Measurements from ENCODE around the gene SYT17.

Gene SYT17

GRCh38 chr16:19139436-19140091 is 28.5 kb upstream of the SYT17 start:
- no peak for DNase-seq

DNA sequence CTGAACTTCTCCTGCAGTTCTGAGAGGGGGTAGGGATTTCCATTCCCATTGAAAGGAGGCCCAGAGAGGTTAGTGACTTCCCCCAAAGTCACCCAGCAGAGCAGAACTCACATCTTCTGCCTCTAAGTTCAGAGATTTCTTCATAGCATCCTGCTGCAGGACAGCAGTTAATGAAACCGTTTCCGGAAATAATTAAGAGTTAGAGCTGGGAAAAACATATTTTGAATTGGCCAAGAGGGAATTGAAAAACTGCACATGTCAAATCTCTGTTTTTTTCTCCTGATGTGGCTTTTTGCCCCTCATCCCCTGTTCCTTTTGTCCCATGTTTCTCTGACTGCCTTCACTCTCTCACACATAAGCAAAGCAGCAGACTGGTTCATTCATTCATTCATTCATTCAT is 27.6 kb upstream of the SYT17 start:
- DNase-seq: no peak

- no peak for DNase-seq
These were observed 25.0 kb upstream of the SYT17 start for GRCh38 chr16:19142939-19143598.

GRCh38 chr16:19143599-19143956 is 24.5 kb upstream of the SYT17 start:
- no peak for DNase-seq

DNA sequence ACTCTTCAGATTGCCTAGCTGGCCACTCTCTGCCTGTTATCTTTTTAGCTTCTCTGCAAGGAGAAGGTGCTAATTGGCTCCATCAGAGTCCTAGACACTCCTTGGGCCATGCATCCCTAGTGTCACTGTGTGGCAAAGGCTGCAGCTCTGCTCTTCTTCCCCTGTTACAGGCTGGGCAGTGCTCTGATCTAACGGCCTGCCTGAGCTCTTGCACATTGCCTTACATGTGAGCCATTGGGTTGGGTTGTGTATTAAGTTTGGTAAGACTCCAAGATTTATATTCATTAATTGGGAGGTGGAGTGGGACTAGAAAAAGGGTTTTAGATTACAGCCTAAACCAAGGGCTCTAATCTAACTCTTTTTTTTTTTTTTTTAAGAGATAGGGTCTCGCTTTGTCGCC is 23.0 kb upstream of the SYT17 start:
- no peak for DNase-seq

DNA sequence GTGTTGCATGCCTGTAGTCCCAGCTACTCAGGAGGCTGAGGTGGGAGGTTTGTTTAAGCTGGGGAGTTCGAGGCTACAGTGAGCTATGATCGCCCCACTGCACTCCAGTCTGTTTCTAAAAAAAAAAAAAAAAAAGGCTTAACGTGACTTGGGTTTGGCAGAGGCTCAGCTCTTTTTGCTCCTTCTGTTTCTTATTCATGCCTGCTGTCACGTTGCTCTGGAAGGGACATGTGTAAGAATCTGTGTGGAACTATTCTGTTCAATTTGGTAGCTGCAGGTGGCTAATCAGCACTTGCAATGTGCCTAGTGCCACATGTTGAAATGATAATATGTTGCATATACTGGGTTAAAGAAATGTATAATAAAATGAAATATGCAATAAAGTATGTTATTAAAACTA is 20.9 kb upstream of the SYT17 start:
- DNase-seq: no peak

DNA sequence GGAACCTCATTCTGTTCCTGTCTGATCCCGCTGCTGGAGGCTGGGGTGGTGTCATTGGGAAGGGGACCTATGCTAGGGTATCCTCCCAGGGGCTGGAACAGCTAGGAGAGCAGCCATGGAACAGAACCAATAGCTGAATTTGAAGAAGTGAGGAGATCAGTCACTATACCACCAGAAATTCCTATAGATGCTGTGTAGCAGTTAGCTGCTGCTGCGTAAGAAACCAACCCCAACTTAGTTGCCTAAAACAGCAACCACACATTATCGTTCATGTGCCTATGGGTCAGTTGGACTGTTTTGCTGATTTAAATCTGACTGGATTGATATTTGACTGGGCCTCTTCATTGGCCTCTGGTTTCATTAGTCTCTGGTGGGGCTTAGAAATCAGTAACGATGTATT is 20.4 kb upstream of the SYT17 start:
- no peak for DNase-seq

- no peak for DNase-seq
These were observed 19.9 kb upstream of the SYT17 start for GRCh38 chr16:19148189-19148588.

- DNase-seq: no peak
These were observed 16.7 kb upstream of the SYT17 start for GRCh38 chr16:19151310-19151709.

DNA sequence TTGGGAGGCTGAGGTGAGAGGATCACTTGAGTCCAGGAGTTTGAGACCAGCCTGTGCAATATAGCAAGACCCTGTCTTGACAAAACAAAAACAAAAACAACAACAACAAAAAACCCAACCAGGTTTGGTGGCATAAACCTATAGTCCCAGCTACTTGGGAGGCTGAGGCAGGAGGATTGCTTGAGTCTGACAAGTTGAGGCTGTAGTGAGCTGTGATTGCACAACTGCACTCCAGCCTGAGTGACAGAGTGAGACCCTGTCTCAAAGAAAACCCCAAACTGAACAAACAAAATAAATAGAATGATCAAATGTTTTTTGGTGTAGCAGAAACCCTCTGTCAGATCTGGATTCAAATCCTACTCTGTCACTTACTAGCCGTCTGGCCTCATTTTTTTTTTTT is 16.0 kb upstream of the SYT17 start:
- no peak for DNase-seq

DNA sequence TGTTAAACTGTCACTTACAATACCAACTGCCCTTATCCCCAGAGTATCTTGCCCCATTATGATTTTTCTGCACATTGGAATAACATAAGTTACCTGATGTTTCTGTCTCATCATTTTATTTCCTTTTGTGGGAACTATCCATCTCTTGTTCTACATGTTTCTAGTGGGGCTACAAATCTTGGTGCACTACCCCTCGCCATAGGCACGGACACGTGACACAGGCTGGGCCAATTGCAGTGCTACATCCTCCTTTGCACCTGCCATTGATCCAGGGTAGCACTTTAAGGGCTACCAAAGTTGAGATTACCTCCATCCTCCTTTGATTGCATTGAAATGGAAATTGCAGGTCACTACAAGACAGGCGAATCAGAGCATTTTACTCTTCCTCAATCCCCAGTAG is 14.2 kb upstream of the SYT17 start:
- DNase-seq: no peak

DNA sequence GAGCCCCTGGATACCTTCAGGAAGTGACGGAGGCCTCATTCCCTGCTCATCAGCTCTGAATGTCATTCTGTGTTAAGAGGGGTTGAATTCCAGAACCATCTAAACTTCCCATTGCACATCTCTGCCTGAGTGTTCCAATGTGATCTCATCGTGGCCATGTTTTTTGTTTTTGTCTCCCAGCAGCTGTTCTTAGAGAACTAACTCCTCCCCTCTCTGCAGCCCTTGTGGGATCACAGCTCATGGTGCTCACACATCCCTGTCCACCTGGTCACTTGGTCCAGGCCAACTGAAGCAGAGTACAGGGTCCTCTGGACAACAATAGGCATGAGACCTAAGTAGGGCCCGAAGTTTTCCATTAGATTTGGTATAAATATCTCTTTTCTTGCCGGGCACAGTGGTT is 6.0 kb upstream of the SYT17 start:
- DNase-seq: no peak

GRCh38 chr16:19163215-19163614 is 4.8 kb upstream of the SYT17 start:
- no peak for DNase-seq

- DNase-seq: no peak
These were observed 3.8 kb upstream of the SYT17 start for GRCh38 chr16:19164285-19164684.

GRCh38 chr16:19165101-19165500 is 2.9 kb upstream of the SYT17 start:
- DNase-seq: no peak

DNA sequence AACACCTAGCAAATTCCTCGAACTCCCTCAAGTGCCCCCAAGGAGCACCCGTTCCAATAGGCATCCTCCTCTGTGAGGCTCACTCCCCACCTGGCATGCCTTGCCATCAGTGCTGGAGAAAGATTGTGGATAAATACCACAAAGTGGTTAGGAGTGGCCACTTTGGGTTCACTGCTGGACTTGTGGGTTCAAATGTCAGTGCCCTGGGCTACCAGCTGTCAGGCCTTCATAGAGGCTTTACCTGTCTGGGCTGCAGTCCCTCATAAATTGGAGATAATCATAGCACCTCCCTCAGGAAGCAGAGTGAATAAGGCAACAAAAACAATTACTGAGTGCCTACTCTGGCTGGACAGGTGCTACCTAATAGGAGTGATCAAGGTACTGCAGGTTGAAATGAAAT is 1.5 kb upstream of the SYT17 start:
- no peak for DNase-seq

GRCh38 chr16:19168371-19169081 is 486 bp downstream of the SYT17 start:
- DNase-seq: no peak

DNA sequence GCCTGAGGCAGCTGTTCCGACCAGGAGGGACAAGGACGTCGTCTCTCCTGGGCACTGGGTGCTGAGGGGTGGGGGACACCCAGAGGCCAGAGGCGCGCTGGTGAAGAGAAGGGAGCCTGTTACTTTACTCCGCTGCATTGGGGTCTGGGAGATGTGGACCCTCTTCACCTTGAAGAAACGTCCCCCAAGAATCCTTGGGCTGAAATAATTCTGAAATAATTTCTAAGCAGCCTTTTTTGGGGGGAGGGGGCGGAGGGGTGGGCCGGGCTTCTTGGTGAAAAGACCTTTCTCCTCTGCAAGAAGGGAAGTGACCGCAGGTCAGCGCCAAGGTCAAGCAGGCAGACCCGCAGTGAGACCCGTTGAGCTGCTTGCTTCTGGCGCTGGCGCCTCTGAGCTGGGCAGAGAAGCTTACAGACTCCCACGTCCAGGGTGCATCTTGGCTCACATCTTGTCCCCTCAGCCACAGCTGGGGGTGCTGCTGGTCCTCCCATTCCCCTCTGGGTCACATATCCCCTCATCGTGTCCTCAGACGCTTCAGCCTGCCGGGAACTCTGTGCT is 1.1 kb downstream of the SYT17 start:
- no peak for DNase-seq

DNA sequence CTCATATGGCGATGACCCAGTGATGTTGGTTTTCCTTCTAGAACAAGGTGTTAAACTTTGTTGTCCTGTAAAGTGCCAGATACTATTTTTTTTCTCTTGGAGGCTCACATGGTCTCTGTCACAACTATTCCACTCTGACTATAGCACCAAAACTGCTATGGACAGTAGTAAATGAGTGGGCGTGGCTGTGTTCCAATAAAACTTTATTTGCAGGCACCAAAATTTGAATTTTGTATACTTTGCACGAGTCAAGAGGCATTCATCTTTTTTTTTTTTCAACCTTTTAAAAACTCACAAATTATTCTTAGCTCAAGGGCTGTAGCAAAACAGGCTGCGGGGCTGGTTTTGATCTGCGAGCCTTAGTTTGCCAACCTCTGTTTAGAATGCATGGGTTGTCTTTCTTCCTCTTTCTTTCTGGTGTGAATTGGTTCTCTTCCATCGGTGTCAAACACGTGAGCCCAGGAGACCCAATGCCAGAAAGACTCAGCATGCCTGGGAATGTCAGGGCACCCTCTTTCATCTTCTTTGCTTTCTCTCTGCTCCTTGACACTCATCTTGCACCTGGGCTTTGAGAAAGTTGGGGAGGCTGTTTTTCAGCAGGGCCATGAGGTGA is 2.1 kb downstream of the SYT17 start:
- DNase-seq: no peak

DNA sequence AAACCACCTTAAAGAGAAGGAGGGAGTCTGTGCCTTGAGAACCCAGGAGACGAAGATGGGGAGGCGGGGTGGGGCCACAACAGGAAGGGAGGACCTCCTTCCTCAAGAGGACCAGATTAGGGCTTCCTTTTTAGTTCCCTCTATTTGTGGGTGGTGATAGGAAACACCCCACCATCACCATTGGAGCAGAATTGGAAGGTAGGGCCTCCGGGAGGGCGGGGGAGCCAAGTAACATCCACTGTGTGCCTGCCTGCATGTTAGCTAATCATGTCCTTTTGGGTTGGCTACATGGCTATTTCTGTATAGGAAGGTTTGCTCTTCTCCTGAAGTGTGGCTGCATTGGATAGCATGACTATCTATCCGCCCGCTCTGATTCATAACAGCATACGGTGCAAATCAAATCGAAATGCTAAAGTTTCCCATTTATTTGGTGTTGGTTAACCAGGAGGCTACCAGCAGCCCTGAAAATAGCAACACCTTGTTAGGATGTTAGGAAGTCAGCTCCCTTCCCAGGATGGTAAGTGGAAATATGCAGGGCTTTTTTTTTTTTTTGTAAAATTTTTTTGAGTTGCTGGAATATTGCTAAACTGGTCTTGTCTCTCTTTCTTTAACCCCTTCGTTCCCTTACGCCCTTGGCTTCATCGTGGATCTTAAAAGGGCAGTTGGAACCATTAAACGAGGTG is 4.2 kb downstream of the SYT17 start:
- no peak for DNase-seq

DNA sequence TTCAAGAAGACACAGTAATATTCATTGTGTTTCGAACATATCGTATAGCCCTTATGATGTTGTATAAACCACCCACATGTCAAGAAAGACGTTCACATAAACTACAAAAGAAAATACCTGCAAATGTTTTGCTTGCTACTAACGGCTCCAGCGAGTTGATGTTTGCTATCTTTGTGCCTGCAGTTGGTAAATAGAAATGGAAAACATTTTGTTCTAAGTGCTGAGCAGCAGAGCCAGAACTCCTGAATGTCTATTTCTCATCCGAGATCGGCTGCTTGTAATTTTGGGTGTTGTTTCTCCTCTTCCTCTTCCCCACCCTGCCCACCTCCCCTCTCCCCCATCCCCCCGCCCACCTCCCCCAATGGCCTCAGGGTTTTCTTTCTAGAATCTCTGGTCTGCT is 5.0 kb downstream of the SYT17 start:
- DNase-seq: no peak

DNA sequence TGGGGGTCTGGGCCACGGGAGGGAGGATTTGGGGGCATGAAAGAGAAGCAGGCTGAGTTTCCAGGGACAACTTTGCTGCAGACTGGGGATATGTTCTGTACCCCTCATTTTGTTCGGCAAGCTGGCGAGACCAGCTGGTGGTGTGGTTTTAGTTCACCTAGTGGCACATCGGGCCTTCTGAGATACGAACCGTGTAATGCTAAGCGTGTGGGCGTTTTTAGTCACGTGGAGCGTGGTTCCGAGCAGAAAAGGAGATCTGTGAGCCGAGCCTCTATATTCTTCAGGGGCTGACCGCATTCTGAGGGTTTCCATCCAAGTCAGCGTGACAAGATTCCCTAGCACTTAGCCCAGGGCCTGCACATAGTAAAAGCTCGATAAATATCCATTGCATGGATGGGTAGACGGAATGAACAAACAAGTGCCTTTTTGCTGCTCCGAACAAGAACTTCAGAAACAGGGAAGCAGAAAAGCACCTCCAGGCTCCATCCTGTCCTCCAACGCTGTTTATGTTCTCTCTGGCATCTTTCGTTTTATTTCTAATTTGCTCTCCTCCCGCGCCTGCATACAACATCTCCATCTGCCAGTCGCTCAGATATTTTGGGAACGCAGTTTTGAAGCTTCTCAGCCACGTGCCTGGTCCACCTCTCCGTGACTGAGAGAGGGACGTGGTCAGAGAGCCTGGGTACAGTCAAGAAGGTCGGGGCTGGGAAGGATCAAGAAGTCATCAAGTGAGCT is 5.8 kb downstream of the SYT17 start:
- DNase-seq: no peak

All from stimulated activated CD4-positive, alpha-beta T cell treated with anti-CD3 and anti-CD28 coated beads, Interleukin-4, amount 100 ng/mL, for 1 hour (primary cell).